A549 treated with AZD9567 at 1 μM for 4 hours (cell line): Measurements from ENCODE around the gene GAGE12H. TPM values are rescaled to one million over a fixed set of nuclear protein-coding genes. Genes with fewer than 3 reads are reported as not detected.

Source experiments
- total RNA-seq: library from RNA; stranded (reverse); fragments of 200-300 nt; extraction: Qiagen RNA extraction; gene quantifications from 5 replicates; pipeline ENCODE4 v1.2.3, GENCODE V29; 2022; ENCODE audit not compliant: insufficient read depth

The GAGE12H gene
- not detected in 5 replicates for total RNA-seq

GRCh38 chrX:49579649-49580048, at the start of gene GAGE12H:
GAGE12H (plus strand) TSS chrX:49579949; CDS start chrX:49581104, 1,155 bp downstream.

GRCh38 chrX:49531877-49532276, 47.9 kb upstream of the GAGE12H start, which contains the start of gene GAGE12C:
GAGE12C (plus strand) TSS chrX:49532177; CDS start chrX:49533332, 1,155 bp downstream.

GRCh38 chrX:49541433-49541832, 38.3 kb upstream of the GAGE12H start, which contains the start of gene GAGE12D:
GAGE12D (plus strand) TSS chrX:49541733; CDS start chrX:49542888, 1,155 bp downstream.

GRCh38 chrX:49550989-49551388, 28.8 kb upstream of the GAGE12H start, which contains the start of gene GAGE12E:
GAGE12E (plus strand) TSS chrX:49551289; CDS start chrX:49552444, 1,155 bp downstream.

GRCh38 chrX:49560542-49560941, 19.2 kb upstream of the GAGE12H start, which contains the start of gene GAGE12F:
GAGE12F (plus strand) TSS chrX:49560842; CDS start chrX:49561997, 1,155 bp downstream.

GRCh38 chrX:49570100-49570499, 9.6 kb upstream of the GAGE12H start, which contains the start of gene GAGE12G:
GAGE12G (plus strand) TSS chrX:49570400; CDS start chrX:49571555, 1,155 bp downstream.

GRCh38 chrX:49589196-49589595, 9.4 kb downstream of the GAGE12H start, which contains the start of gene GAGE2A:
GAGE2A (plus strand) TSS chrX:49589496; CDS start chrX:49590651, 1,155 bp downstream.

GRCh38 chrX:49598720-49599119, 19.0 kb downstream of the GAGE12H start, which contains the start of gene GAGE1:
GAGE1 (plus strand) TSS chrX:49599020; CDS start chrX:49600175, 1,155 bp downstream.

Other genes starting within 250 kb of the GAGE12H start
- not detected in 5 replicates for gene GAGE13, start 248.4 kb upstream of the GAGE12H start, total RNA-seq
- gene GAGE12C, start 47.8 kb upstream of the GAGE12H start, total RNA-seq, result not detected in 5 replicates
- not detected in 5 replicates for gene GAGE12D, start 38.2 kb upstream of the GAGE12H start, total RNA-seq
- not detected in 5 replicates for gene GAGE12E, start 28.7 kb upstream of the GAGE12H start, total RNA-seq
- gene GAGE12F, start 19.1 kb upstream of the GAGE12H start, total RNA-seq, result not detected in 5 replicates
- gene GAGE12G, start 9.5 kb upstream of the GAGE12H start, total RNA-seq, result not detected in 5 replicates
- not detected in 5 replicates for gene GAGE2A, start 9.5 kb downstream of the GAGE12H start, total RNA-seq
- gene GAGE1, start 19.1 kb downstream of the GAGE12H start, total RNA-seq, result not detected in 5 replicates
- 0.14 to 0.20 TPM in 2 of 5 replicates, not detected in the others for gene PAGE1, start 116.0 kb downstream of the GAGE12H start, total RNA-seq
- not detected in 5 replicates for gene PAGE4, start 249.4 kb downstream of the GAGE12H start, total RNA-seq